K562 (cell line): ENCODE measurements around the gene YIPF1. TPM values are rescaled to one million over a fixed set of nuclear protein-coding genes. Genes with fewer than 3 reads are reported as not detected.
A peak's percentile ranks its signal among the peaks of the same experiment; 100 is the strongest.

Source experiments
- CHD1 ChIP-seq: fragments of 200-600 bp; sonication (generic); IDR thresholded peaks from one replicate; pipeline ENCODE4 v1.6.1; 2012; ENCODE audit warnings: mild to moderate bottlenecking, moderate library complexity, low read length, inconsistent platforms
- ETV5 ChIP-seq: sonication (generic); formaldehyde crosslinking; IDR thresholded peaks from 2 replicates; pipeline ENCODE4 v1.4.0; 2020; ENCODE audit warnings: low read depth, mild to moderate bottlenecking, missing genetic modification reagents
- HLTF ChIP-seq: fragments of 450-650 bp; IDR thresholded peaks from 2 replicates; pipeline ENCODE4 v1.6.1; 2016
- HNRNPUL1 ChIP-seq: fragments of 200-400 bp; formaldehyde crosslinking; IDR thresholded peaks from 2 replicates; pipeline ENCODE4 v1.6.1; 2017; ENCODE audit warnings: low read length
- HOMEZ ChIP-seq: fragments of 250-450 bp; sonication (Bioruptor Pico); IDR thresholded peaks from 2 replicates; pipeline ENCODE4 v1.4.0; 2020; ENCODE audit warnings: mild to moderate bottlenecking, moderate library complexity
- MGA ChIP-seq: fragments of 450-650 bp; IDR thresholded peaks from 2 replicates; pipeline ENCODE4 v1.6.1; 2016; ENCODE audit warnings: mild to moderate bottlenecking, moderate library complexity
- TAL1 ChIP-seq: fragments of 450-650 bp; IDR thresholded peaks from 2 replicates; pipeline ENCODE4 v1.6.1; 2016; ENCODE audit warnings: mild to moderate bottlenecking
- ZKSCAN3 ChIP-seq: fragments of 250-450 bp; sonication (Bioruptor Pico); IDR thresholded peaks from 2 replicates; pipeline ENCODE4 v1.4.0; 2020
- ZNF133 ChIP-seq: fragments of 250-450 bp; sonication (Bioruptor Pico); IDR thresholded peaks from 2 replicates; pipeline ENCODE4 v1.4.0; 2020; ENCODE audit warnings: mild to moderate bottlenecking
- ZNF778 ChIP-seq: fragments of 450-650 bp; formaldehyde crosslinking; IDR thresholded peaks from 2 replicates; pipeline ENCODE4 v1.4.0; 2020; ENCODE audit warnings: mild to moderate bottlenecking, moderate library complexity
- polyA plus RNA-seq, 8 experiments: library from polyadenylated mRNA; depleted of rRNA in 4 of 8; stranded (reverse) in 5 of 8; unstranded in 3 of 8; fragments of >200 nt; fragmentation: Nextera tagmentation in 2 of 8; fragmentation: Illumina TruSeq in 1 of 8; extraction: Ambion mirVana in 2 of 8; extraction: Trizol in 1 of 8; gene quantifications; 2 replicates each; pipeline versions ENCODE4 v1.2.1 to v1.2.3, GENCODE V29; 2011 to 2014; ENCODE audit warnings: inconsistent platforms in 1 of 8, missing spikeins in 1 of 8
- total RNA-seq, 7 experiments: library from RNA; depleted of rRNA in 6 of 7; stranded (reverse); fragments of >200 nt in 6 of 7; fragmentation: Illumina TruSeq in 2 of 7; extraction: Trizol in 2 of 7; gene quantifications; 2 replicates each; pipeline versions ENCODE4 v1.2.1 to v1.2.3, GENCODE V29; 2011 to 2021; ENCODE audit warnings: low replicate concordance in 1 of 7
- TF ChIP-seq, protein P1 (sequence below): sonication (generic); IDR thresholded peaks from 2 replicates; pipeline ENCODE4 v1.6.1; 2016

Gene YIPF1
- total and polyA plus RNA-seq, 9 of the 15 experiments (the other 6 are each of a cell fraction or from before 2014, with no cell fraction given), result 11.5 to 37.5 (median 19.2) TPM

GRCh38 chr1:53889304-53890298, at the start of gene YIPF1 (continued):
- no peak for TF ChIP-seq MGA
- TF ChIP-seq HNRNPUL1, result no peak
- peak; percentile 79 for TF ChIP-seq ETV5
- TF ChIP-seq CHD1, result peak; percentile 80
- 0 out of 2 replicates have a peak, but pooled peaks have one; percentile 11 for TF ChIP-seq TAL1
- no peak for TF ChIP-seq ZKSCAN3
- TF ChIP-seq, protein P1, sequence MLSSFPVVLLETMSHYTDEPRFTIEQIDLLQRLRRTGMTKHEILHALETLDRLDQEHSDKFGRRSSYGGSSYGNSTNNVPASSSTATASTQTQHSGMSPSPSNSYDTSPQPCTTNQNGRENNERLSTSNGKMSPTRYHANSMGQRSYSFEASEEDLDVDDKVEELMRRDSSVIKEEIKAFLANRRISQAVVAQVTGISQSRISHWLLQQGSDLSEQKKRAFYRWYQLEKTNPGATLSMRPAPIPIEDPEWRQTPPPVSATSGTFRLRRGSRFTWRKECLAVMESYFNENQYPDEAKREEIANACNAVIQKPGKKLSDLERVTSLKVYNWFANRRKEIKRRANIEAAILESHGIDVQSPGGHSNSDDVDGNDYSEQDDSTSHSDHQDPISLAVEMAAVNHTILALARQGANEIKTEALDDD, result no peak
- TF ChIP-seq ZNF133 (CRISPR knock-in tag), result no peak; the same call in 1 of the 2 replicates
- no peak for TF ChIP-seq ZNF778 (CRISPR knock-in tag)
- peak; percentile 73 for TF ChIP-seq HLTF
- 0 out of 2 replicates have a peak, but pooled peaks have one; percentile 16 for TF ChIP-seq HOMEZ (CRISPR knock-in tag)
